GM21381 (cell line): ENCODE measurements around the gene FILIP1L.

Source experiments
- ATAC-seq: cut with Tn5 transposase; IDR thresholded peaks from one replicate; pipeline ENCODE4 v1.9.1; 2021; ENCODE audit warnings: mild to moderate bottlenecking, moderate library complexity; ENCODE audit not compliant: unreplicated experiment

Gene FILIP1L

DNA sequence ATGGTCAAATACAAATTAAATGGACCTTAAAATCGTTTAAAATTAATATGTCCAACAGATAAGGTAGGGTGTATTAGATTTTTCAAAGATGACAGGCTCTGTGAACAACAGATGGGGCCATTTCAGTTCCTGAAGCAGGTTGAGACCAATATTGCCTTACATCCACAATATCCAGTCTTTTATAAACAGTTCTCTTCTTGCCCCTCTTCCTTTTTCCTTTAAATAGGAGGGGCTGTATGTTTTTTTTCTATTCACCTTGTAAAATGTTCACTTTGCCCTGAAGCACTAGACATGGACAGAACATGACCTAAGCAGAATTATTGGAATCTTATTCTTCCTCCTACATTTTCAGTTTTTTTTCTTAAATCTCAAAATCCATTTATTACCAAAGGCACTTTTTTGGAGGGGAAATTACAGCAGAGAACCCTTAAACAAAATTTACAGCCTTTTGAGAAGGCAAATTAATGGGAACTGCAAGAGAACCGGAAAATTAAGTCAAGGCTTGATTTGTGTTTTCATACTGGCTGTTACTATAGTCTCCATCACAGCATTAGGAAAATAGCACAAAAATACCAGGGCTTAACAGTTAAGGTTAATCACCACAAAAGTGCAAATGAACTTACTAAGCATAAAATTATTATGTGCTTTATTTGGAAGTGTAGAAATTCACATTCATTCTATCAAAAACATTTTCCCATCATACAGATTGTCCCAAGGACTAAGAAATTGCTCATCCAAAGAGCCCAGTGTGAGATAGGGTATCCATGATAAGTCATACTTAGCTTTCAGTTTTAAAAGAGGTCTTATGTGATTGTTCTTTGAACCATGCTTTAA, 240.8 kb downstream of the FILIP1L start:
- ATAC-seq: no peak

DNA sequence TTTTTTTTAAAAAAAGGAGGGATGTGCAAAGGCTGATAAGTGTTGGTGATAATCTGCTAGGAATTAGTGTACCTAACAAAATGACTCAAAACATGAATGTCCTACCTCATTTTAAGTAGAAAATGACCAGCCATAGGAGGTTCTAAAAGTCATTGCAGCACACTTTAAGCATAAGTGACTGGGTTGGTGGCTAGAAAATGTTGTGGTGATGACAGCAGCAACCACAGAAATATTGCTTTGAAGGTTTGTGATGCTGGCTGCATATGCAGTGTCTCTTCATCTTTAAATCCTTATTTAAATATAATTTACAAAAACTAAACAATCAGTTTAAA, 241.4 kb downstream of the FILIP1L start:
- peak; percentile 41 for ATAC-seq

DNA sequence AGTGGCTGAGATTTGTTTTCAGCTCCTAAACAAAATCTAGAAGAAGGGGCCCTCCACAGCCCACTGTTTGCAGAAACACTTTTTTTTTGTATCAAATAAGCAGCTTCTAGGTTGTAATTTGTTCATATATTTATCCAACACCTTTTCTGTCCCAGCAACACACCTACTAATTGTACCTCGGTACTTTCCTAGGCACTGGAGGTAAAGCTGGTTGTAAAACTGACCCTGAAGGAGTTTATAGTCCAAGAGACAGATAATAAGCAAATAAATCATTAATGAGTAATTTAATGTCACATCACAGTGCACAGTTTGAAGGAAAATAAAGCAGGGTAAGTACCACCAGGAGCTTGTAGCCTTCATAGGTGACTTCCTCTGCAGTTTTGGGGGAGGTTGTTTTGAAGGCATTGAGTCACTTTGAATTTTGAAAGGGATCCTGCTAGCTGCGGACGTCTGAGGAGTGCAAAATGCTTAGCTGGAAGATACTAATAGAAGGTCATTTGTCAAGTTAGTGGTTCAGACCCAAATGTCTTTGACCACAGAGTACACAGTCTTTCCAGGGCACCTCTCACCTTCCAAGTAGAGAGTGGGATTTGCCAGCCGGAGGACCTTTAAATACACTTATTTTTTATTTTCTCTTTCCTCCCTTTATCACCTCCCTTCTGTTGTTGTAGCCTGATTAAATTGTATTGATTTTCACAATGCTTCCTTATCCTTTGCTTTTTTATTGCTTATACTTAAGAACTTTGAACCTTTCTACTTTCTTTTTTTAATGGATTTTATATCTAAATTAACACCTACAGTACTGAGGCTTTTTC, 242.9 kb downstream of the FILIP1L start:
- ATAC-seq: no peak

DNA sequence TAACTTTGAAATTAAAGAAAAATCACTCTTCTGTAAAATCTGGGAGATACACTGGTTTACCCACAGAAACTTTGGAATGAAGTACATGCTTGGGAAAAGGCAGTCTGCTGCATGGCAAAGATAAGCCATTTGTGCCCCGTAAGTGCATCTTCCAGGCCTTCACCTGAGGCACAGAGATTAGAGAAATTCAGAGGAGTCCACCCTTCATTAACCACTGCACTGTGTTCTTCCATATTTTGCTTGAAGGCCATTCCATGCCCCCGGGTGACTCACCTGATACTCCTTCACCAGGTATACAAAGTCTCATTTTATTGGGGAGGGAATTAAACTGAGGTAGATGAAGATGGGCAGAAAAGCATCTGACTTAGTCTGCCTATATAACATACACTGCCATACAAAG, 243.6 kb downstream of the FILIP1L start:
- ATAC-seq: no peak

DNA sequence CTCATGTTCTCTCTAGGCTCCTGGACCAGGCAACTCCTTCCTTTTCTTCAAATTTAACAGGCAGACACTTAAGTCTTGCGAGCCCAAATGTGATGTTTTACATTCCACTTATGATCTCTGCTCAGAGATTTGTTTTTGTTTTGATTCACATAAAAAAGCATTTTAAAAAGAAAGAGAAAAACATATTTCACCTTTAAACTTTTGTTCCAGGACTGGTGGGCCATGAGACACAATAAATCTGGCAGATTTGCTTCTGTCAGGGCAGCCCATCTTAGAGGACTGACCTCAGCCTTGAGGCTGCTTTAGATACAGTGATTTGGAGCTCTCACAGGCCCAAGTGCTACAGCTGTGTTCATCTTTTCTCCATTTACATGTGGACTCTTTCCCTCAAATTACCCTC, 244.7 kb downstream of the FILIP1L start:
- no peak for ATAC-seq

DNA sequence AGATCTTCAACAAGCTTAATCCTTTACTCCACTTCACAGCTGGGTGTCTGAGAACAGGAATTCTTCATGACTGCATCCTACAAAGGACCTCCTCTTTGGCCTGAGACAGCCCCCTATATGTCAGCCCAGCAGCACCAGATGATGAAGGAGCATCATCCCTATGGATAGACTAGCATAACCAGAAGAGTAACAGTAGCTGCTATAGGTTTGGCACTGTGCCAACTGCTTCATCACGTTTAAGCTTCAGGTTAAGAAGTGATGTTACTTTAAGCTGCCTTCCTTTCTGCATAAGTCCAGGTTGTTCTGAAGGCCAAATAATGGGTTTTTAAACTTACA, 246.0 kb downstream of the FILIP1L start:
- no peak for ATAC-seq

DNA sequence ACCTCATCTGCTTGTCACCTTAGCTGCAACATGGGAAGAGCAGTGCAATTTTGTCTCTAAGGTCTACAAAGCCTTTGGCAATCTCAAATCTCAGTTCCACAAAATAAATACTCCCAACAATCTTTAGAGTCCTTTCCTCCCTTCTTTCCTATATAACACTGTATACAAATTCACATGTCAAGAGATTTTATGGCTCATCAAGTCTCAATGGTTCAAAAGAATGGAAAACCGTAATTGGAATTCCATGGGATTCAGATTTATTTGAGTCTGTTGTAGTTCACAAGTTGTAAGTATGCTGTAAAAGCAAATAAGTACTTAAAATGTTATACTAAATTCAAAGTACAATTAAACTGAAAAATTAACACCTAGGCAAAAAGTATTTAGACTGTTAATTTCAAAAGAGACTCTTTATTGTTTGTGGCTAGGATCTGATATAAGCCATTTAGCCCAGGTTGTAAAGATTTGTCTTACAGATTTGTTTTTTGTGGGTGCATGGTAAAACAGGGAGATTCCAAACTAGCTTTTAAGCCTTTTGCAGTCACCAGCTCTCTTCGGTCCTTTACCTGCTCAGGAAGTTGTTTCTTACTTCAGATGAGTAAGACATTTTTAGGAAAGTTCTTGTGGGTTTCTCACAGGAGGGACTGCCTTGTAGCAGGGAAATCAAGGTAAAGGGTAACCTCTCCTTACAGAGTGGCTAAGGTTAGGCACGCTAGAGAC, 246.5 kb downstream of the FILIP1L start:
- no peak for ATAC-seq

DNA sequence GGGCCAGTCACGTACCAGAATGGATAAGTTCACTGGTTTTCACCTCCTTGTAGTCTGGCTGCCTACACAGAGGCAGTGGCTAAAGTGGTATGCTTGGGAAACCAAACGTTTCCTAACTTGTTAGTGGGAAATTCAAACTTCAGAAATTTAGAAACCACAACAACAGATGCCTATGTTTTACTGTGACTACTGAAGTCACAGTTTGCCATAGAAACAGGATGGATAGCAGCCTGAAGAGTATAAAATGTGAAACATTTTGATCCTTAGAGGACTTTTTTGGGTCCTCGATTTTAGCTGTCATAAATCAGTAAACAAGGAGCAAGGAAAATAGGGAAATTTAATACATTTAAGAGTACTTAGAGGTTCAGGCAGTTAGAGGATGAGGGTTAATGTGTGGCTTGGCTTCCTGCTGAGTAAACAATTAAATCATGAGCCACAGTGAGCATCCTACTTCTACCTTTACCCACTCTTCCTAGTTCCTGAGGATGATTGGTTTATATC, 248.0 kb downstream of the FILIP1L start:
- no peak for ATAC-seq

DNA sequence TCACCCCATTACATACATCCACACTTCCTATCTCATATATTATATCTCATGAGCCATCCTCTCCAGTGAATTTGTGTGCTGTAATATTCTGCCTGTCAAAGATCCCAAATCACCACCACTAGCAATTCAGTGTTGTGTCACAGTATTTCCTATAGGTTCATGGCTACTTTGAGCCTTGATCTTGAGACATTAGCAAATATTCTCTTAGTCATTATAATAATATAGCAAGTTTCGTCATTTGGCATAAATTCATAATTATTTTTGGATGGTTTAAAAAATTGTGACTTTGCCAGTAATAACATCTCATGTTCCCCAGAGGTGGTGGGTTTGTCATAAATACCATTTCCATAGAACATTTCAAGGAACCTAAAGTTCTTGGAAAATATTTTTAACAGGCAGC, 249.0 kb downstream of the FILIP1L start:
- ATAC-seq: no peak

DNA sequence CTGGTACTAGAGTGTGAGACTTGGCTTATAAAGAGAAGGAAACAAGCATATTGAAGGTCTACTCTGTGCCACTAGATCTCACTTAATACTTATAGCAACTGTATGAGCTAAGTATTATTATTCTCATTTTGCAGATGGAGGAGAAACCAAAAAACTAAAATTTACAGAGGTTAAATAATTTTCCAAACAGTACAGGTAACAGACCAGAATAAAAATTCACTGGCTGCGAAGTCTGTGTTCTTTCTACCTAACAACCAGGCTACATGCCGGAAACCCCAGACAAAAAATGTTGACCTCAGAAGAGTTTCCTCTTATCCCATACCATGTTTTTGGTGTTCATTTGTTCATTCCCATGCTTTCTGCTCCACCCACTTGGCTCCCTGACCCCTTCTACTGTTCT, 250.0 kb downstream of the FILIP1L start:
- no peak for ATAC-seq

DNA sequence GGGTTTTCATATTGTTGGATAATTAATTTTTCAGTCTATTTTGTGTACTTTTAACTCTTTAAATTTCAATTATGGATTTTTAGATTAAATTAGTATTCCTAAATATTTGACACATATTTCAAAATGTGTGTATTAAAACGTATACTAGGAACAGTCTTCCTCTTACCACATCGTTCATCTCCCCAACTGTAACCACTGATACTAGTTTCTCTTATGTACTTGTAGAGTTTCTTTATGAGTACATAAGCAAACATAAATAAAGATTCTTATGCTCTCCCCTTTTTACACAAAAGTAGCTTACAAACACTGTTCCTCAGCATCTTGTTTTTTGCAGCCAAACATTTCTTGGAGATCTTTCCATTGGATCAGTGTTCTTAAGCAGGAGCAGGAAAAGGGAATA, 250.7 kb downstream of the FILIP1L start:
- peak; percentile 46 for ATAC-seq

DNA sequence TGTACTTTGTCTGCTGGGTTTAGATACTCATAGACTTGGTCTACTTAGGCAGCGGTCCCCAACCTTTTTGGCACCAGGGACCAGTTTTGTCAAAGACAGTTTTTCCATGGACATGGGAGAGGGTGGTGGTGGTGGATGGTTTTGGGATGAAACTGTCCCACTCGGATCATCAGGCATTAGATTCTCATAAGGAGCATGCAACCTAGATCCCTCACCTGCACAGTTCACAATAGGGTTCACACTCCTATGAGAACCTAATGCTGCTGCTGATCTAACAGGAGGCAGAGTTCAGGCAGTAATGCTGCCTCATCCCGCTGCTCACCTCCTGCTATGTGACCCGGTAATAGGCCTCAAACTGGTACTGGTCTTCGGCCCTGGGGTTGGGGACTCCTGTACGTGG, 251.3 kb downstream of the FILIP1L start:
- ATAC-seq: no peak

DNA sequence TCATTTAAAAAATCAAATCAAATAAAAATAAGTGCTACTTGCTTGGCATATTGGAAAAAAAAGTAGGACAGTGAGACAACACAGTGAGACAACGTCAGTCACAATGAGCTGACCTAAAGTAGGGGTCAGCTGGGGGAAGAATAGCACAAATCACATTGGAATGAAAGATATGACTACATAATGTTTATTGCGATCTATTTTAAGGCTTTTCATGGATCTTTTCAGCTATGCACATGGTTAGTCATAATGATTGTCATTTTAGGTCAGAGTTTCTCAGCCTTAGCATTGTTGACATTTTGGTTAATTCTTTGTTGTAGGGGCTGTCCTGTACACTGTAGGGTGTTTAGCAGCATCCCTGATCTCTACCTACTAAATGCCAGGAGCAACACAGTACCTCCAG, 252.1 kb downstream of the FILIP1L start:
- no peak for ATAC-seq

DNA sequence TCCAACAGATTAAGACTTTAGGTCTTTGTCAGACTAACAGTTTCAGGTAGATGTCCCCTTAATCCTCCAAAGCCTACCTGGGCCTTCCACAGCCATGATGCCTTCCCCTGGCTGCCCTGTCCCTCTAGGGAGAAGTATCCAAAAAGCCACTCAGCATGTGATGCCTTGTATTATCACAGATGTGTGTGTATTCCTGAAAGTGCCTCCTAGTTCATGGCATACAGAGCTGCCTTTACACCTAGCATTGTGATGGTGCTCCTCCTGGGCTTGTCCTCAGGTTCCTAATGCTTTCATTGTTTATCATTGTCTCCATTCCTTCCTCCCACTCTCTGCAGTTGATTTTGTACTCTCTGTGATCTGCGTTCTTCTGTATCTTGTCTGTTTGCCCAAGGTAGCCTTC, 253.1 kb downstream of the FILIP1L start:
- no peak for ATAC-seq

DNA sequence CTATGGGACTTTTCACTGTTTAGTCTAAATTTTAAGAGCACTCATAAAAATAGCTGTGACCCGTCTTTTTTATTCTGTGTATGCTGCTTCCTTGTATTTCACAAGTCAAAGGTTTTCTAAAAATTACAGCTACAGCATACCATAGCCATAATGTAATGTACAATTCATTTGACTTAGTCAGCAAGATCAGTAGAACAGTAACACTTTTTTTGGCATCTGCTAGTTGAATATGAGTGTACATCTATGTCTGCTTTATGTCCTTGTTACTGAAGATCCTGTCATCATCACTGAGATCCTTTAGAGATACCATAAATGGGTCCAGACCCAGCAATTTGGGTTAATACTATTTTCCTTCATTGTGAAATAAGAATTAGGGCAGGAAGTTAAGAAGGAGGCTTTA, 254.5 kb downstream of the FILIP1L start:
- ATAC-seq: no peak

DNA sequence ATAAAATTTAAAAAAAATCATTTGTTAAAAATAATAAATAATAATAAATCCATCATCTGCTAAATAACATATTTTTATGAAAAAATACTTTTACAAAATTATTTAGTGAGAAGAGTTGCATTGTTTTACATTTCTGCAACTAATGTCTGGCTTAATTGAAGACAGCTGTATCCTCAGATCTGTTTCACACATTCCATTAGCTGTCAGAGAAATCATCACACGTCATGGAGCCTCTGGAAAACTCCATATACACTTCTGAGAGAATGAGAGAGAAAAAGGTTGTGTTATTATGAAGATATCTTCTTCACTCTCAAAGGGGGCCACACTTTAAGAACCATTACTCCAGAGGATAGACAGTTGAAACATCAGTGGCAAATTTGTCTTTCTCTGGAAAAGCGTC, 255.8 kb downstream of the FILIP1L start:
- no peak for ATAC-seq

DNA sequence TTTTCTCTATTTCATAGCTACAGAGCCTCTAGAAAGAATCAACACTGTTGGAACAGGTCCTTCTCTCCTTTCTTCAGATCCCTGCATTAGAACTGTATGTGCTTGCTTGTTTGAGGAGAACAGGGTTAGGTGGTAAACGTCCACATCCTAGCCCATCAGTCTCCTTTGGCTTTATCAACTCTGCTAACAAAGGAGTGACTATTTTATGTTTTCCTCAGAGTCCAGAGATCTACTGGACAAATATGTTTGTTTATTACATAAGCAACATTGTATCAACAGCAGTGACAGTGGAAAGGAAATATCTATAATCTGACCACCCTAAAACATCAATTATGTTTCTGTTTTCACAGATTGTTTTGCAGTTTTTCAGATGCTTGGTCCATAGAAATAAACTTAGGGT, 257.0 kb downstream of the FILIP1L start:
- no peak for ATAC-seq

DNA sequence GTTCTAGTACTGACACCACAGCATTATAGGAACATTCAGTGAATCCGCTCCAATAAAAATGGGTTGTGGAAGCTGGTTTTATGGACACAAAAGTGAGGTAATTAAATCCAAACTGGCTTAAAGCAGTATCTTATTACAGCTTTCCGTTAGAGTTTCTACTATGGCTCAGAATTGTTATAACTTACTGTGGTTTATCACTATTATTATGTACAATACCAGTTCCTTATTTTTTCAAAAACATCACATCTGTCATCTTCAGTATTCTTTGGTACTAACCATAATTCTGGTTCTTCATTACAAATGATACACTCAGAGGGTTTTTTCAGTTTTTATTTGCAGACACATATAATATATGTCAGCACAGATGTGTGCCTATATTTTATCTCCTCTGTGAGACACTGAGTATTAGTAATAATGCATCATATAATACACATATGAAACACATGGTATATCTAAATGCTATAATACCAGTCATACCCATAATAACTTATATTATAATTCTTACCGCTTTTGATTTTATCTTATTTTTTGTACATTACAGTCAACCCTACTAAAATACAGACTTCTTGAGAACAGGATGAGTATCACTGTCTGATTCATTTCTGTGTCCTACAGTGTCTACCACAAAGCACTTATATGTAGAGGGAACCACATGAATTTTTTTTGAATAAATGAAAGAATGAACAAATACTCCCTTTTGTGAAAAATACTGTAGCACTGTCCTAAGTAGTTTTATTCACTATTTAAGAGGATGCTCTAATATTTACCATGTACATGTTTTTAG, 257.7 kb downstream of the FILIP1L start:
- no peak for ATAC-seq

DNA sequence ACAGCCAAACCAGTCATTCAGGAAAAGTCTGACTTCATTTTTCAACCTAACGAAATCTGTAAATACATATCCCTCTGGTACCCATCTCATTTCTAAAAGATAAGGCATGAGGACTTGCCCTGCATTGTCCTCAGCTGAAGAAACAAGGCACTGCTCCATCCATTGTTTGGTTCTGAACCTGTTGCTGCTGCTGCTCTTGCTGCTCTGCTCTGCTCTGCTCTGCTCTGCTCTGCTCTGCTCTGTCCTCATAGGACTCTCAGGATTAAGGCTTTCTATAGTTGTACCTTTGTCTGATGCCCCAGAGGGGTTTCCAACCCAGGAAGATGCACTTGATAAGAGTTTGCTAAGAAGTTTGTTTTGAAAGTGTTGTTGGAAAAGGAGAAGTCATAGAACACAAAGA, 258.4 kb downstream of the FILIP1L start:
- no peak for ATAC-seq

DNA sequence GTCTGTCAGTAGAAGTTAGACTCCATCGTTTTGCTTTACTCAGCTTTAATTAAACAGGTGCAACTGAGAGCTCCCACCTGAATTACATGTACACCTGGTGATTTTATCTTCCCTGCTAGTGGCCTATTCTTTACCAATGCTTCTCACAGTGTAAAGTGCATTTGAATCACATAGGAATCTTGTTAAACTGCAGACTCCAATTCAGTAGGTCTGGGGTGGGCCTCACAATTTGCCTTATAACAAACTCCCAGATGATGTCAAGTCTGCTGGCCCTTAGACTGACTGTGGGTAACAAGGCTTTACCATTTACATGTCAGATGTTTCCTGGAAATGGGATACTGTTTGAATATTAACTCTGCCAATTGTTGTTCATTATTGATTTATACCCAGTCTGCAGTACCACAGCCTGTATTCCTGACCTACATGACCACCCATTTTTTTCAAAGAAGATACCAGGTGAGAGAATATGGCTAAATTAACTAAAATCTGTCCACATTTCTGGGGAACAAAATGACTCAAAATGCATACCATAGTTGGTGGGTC, 259.5 kb downstream of the FILIP1L start:
- no peak for ATAC-seq

DNA sequence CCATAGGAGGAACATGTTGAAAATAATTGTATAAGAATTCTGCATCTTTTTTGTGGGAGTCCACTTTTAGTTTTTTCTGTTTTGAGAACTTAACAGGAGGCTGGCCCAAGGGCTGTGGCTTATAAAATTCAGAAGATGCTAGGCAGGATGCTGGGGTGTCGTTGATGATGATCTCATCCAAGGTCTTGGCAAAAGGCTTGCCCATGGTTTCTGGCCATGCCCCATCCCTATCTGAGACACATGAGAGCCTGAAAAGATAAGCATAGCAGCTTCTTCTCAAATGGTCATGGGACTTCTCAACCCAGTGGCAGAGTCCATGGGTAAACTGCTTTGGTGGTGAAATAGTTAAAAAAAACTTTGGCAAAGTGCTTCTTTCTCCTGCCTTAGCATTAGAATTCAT, 261.4 kb downstream of the FILIP1L start:
- no peak for ATAC-seq
